K562 (cell line): Measurements from ENCODE around the gene CCDC116. TPM values are rescaled to one million over a fixed set of nuclear protein-coding genes. Genes with fewer than 3 reads are reported as not detected.

Experiments
- ATF7 ChIP-seq: fragments of 450-650 bp; IDR thresholded peaks from 2 replicates; pipeline ENCODE4 v1.7.1; 2014; ENCODE audit warnings: mild to moderate bottlenecking, moderate library complexity
- BCL6 ChIP-seq: fragments of 250-450 bp; sonication (Bioruptor Pico); IDR thresholded peaks from 2 replicates; pipeline ENCODE4 v1.4.0; 2020
- CBX3 ChIP-seq, 2 experiments: IDR thresholded peaks; 1 replicate in 1 of 2; 2 replicates in 1 of 2; pipeline ENCODE4 v1.6.1; 2012; ENCODE audit warnings: inconsistent platforms in 2 of 2, low read length in 2 of 2, borderline replicate concordance in 1 of 2, control low read depth in 1 of 2
- CCAR2 ChIP-seq: fragments of 200-400 bp; formaldehyde crosslinking; IDR thresholded peaks from 2 replicates; pipeline ENCODE4 v1.6.1; 2017; ENCODE audit warnings: mild to moderate bottlenecking, low read depth, low read length
- HDGF ChIP-seq: fragments of 450-650 bp; IDR thresholded peaks from 2 replicates; pipeline ENCODE4 v1.6.1; 2016
- JUN ChIP-seq, 2 experiments: sonication (generic) in 1 of 2; formaldehyde crosslinking in 1 of 2; IDR thresholded peaks; 2 replicates each; pipeline versions ENCODE4 v1.6.1 to v1.8.0; 2012 to 2022; ENCODE audit warnings: borderline replicate concordance in 2 of 2, mild to moderate bottlenecking in 2 of 2, improper control_type of control experiment in 1 of 2, low read depth in 1 of 2, low read length in 1 of 2, missing genetic modification reagents in 1 of 2
- NCOA1 ChIP-seq: fragments of 450-650 bp; IDR thresholded peaks from 2 replicates; pipeline ENCODE4 v1.6.1; 2016; ENCODE audit warnings: low read depth
- NR2F6 ChIP-seq: fragments of 450-650 bp; formaldehyde crosslinking; IDR thresholded peaks from 2 replicates; pipeline ENCODE4 v1.4.0; 2020; ENCODE audit warnings: mild to moderate bottlenecking
- OTX1 ChIP-seq: fragments of 450-650 bp; formaldehyde crosslinking; IDR thresholded peaks from 2 replicates; pipeline ENCODE4 v1.4.0; 2022; ENCODE audit warnings: mild to moderate bottlenecking
- PHB ChIP-seq: fragments of 250-450 bp; sonication (Bioruptor Pico); IDR thresholded peaks from 2 replicates; pipeline ENCODE4 v1.5.0; 2021
- RCOR1 ChIP-seq, 2 experiments: IDR thresholded peaks; 2 replicates each; pipeline ENCODE4 v1.6.1; 2012; ENCODE audit warnings: low read depth in 2 of 2, low read length in 2 of 2, borderline replicate concordance in 1 of 2, improper control_type of control experiment in 1 of 2
- SRF ChIP-seq, 2 experiments: fragments of 250-450, 450-650 bp in 1 of 2; sonication (Bioruptor Pico) in 1 of 2; sonication (generic) in 1 of 2; formaldehyde crosslinking; IDR thresholded peaks; 2 replicates each; pipeline versions ENCODE4 v1.5.0 to v1.5.1; 2020 to 2022; ENCODE audit warnings: mild to moderate bottlenecking in 1 of 2, missing genetic modification reagents in 1 of 2
- SRSF1 ChIP-seq: fragments of 200-400 bp; formaldehyde crosslinking; IDR thresholded peaks from 2 replicates; pipeline ENCODE4 v1.6.1; 2017; ENCODE audit warnings: mild to moderate bottlenecking, low read depth, low read length, moderate library complexity
- THRB ChIP-seq: fragments of 450-650 bp; formaldehyde crosslinking; conservative IDR thresholded peaks from 2 replicates; pipeline ENCODE4 v1.4.0; 2022; ENCODE audit warnings: mild to moderate bottlenecking, missing genetic modification characterization
- TOE1 ChIP-seq, 2 experiments: fragments of 450-650 bp in 1 of 2; sonication (generic) in 1 of 2; formaldehyde crosslinking in 1 of 2; IDR thresholded peaks; 2 replicates each; pipeline versions ENCODE4 v1.7.1 to v1.8.0; 2016 to 2022; ENCODE audit warnings: borderline replicate concordance in 2 of 2, mild to moderate bottlenecking in 2 of 2, antibody characterized with exemption in 1 of 2, inconsistent platforms in 1 of 2, low read depth in 1 of 2, missing genetic modification reagents in 1 of 2, moderate library complexity in 1 of 2
- ZKSCAN3 ChIP-seq: fragments of 250-450 bp; sonication (Bioruptor Pico); IDR thresholded peaks from 2 replicates; pipeline ENCODE4 v1.4.0; 2020
- ZNF143 ChIP-seq: sonication (generic); formaldehyde crosslinking; IDR thresholded peaks from 2 replicates; pipeline ENCODE4 v1.9.0; 2022; ENCODE audit warnings: mild to moderate bottlenecking, missing genetic modification reagents
- ZNF174 ChIP-seq: fragments of 250-450 bp; sonication (Bioruptor Pico); IDR thresholded peaks from 2 replicates; pipeline ENCODE4 v1.4.0; 2020; ENCODE audit warnings: mild to moderate bottlenecking
- ZNF311 ChIP-seq: fragments of 250-450 bp; sonication (Bioruptor Pico); IDR thresholded peaks from 2 replicates; pipeline ENCODE4 v1.4.0; 2020; ENCODE audit warnings: mild to moderate bottlenecking, moderate library complexity
- ZNF347 ChIP-seq: fragments of 450-650 bp; formaldehyde crosslinking; IDR thresholded peaks from 2 replicates; pipeline ENCODE4 v1.4.0; 2020; ENCODE audit warnings: low read depth, mild to moderate bottlenecking, moderate library complexity
- ZNF766 ChIP-seq: fragments of 200-800 bp; sonication (Bioruptor generic); conservative IDR thresholded peaks from 2 replicates; pipeline ENCODE4 v1.6.1; 2016; ENCODE audit warnings: missing genetic modification characterization, missing compliant biosample characterization
- polyA plus RNA-seq, 8 experiments: library from polyadenylated mRNA; depleted of rRNA in 4 of 8; stranded (reverse) in 5 of 8; unstranded in 3 of 8; fragments of >200 nt; fragmentation: Nextera tagmentation in 2 of 8; fragmentation: Illumina TruSeq in 1 of 8; extraction: Ambion mirVana in 2 of 8; extraction: Trizol in 1 of 8; gene quantifications; 2 replicates each; pipeline versions ENCODE4 v1.2.1 to v1.2.3, GENCODE V29; 2011 to 2014; ENCODE audit warnings: inconsistent platforms in 1 of 8, missing spikeins in 1 of 8
- total RNA-seq, 7 experiments: library from RNA; depleted of rRNA in 6 of 7; stranded (reverse); fragments of >200 nt in 6 of 7; fragmentation: Illumina TruSeq in 2 of 7; extraction: Trizol in 2 of 7; gene quantifications; 2 replicates each; pipeline versions ENCODE4 v1.2.1 to v1.2.3, GENCODE V29; 2011 to 2021; ENCODE audit warnings: low replicate concordance in 1 of 7
- TF ChIP-seq, protein P1 (sequence below): sonication (generic); formaldehyde crosslinking; IDR thresholded peaks from 2 replicates; pipeline ENCODE4 v1.8.0; 2022; ENCODE audit warnings: missing genetic modification reagents, mild to moderate bottlenecking, moderate library complexity, borderline replicate concordance

The CCDC116 gene
- total and polyA plus RNA-seq, 9 of the 15 experiments (the other 6 are each of a cell fraction or from before 2014, with no cell fraction given) = 1.6 to 11.3 (median 4.7) TPM

GRCh38 chr22:21605887-21606564, 26.5 kb upstream of the CCDC116 start (continued):
- TF ChIP-seq JUN (IDR thresholded peaks at IDR 0.05; ENCODE audit: borderline replicate concordance, low read depth, low read length) (no peak), JUN (CRISPR knock-in tag; IDR thresholded peaks at IDR 0.05; ENCODE audit: borderline replicate concordance) (peak; percentile 87; the same call in 1 of the 2 replicates), PHB (CRISPR knock-in tag) (peak; percentile 39; the same call in 1 of the 2 replicates), NR2F6 (CRISPR knock-in tag) (no peak), NCOA1 (no peak), OTX1 (CRISPR knock-in tag) (0 out of 2 replicates have a peak, but pooled peaks have one; percentile 35), SRF (CRISPR knock-in tag; IDR thresholded peaks at IDR 0.05) (0 out of 4 replicates have a peak, but pooled peaks of 1 of the 2 experiments have one; percentile 50), ATF7 (no peak), SRSF1 (no peak), ZNF143 (CRISPR knock-in tag) (0 out of 2 replicates have a peak, but pooled peaks have one; percentile 49), RCOR1 (IDR thresholded peaks at IDR 0.05; ENCODE audit: borderline replicate concordance in 1 of 2, low read depth in 2 of 2, low read length in 2 of 2) (peak in 1 of 2 experiments; percentile 43; a peak in 1 of 4 replicates), CBX3 (IDR thresholded peaks at IDR 0.05; ENCODE audit: borderline replicate concordance in 1 of 2, low read length in 2 of 2) (0 out of 3 replicates have a peak, but pooled peaks of 1 of the 2 experiments have one; percentile 7), ZNF347 (CRISPR knock-in tag) (no peak), HDGF (no peak), CCAR2 (0 out of 2 replicates have a peak, but pooled peaks have one; percentile 19), TOE1 (IDR thresholded peaks at IDR 0.05; ENCODE audit: borderline replicate concordance) (no peak), TOE1 (CRISPR knock-in tag; IDR thresholded peaks at IDR 0.05; ENCODE audit: borderline replicate concordance, low read depth) (no peak), ZNF766 (no peak), ZNF174 (CRISPR knock-in tag) (no peak), BCL6 (CRISPR knock-in tag) (no peak), ZKSCAN3 (CRISPR knock-in tag) (peak; percentile 62; the same call in 1 of the 2 replicates), THRB (0 out of 2 replicates have a peak, but pooled peaks have one; percentile 48), ZNF311 (no peak)
- TF ChIP-seq, protein P1, sequence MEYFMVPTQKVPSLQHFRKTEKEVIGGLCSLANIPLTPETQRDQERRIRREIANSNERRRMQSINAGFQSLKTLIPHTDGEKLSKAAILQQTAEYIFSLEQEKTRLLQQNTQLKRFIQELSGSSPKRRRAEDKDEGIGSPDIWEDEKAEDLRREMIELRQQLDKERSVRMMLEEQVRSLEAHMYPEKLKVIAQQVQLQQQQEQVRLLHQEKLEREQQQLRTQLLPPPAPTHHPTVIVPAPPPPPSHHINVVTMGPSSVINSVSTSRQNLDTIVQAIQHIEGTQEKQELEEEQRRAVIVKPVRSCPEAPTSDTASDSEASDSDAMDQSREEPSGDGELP (CRISPR knock-in tag) = peak; percentile 42; the same call in 1 of the 2 replicates
